Stimulated activated CD8-positive, alpha-beta memory T cell treated with anti-CD3 and anti-CD28 coated beads, Interleukin-4, amount 100 ng/mL, for 48 hours (primary cell): ENCODE results near the gene ALKBH7.
"Not testable (repeated sequence)": the region's sequence is repeated elsewhere in the genome, so short reads cannot be mapped to it uniquely, and the experiment has no call there.

Source experiments
- DNase-seq: peaks from one replicate; pipeline ENCODE4 v3.0.0-alpha.2; 2020

The ALKBH7 gene

GRCh38 chr19:6373096-6373812 lies 660 bp downstream of the ALKBH7 start:
- DNase-seq = peak; percentile 100

- DNase-seq = no peak
Measured at GRCh38 chr19:6373813-6374108, 1.2 kb downstream of the ALKBH7 start.

GRCh38 chr19:6374161-6374709 lies 1.6 kb downstream of the ALKBH7 start:
- no peak for DNase-seq

GRCh38 chr19:6374711-6375410 lies 2.3 kb downstream of the ALKBH7 start:
- DNase-seq = no peak

GRCh38 chr19:6375411-6376010 lies 2.9 kb downstream of the ALKBH7 start, which contains the start of gene PSPN:
Gene PSPN, minus strand, starts transcription at chr19:6375933. Its CDS starts 84 bp downstream, at chr19:6375849.
- DNase-seq = no peak

DNA sequence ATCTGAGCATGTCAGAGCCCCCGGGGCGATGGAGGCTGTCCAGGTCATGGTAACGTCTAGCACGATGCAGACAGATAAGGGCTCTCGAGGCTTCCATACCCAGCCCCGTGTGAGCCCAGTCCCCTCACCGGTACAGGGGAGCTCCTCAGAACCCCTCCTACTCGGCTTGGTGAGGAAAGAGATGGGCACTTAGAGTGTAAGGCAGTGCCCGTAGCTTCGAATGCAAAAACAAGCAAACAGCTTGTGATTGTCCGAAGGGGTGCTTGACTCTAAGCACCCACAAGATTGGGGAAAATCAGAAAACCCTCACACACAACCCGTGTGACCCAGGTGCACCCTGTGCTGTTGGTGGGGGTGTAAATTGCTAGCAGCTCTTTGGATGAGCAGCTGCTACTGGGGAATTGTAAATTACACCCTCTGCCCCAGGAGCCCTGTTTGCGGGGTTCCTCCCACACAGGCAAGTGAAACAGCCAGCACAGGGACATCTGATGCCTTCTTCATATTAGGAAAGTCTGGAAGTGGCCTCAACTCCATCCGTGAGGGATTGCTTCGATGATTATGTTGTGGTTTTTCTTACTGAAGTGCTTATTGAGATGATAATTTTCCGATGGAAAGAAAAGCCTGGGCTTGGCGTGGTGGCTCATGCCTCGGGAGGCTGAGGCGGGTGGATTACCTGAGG lies 4.1 kb downstream of the ALKBH7 start:
- no peak for DNase-seq

- no peak for DNase-seq
Measured at GRCh38 chr19:6378041-6378440, 5.4 kb downstream of the ALKBH7 start.

GRCh38 chr19:6378486-6378885 lies 5.9 kb downstream of the ALKBH7 start:
- no peak for DNase-seq

GRCh38 chr19:6379744-6380143 lies 7.2 kb downstream of the ALKBH7 start:
- DNase-seq = no peak

- no peak for DNase-seq
Measured at GRCh38 chr19:6381030-6381750, 8.6 kb downstream of the ALKBH7 start.

GRCh38 chr19:6383188-6383587 lies 10.6 kb downstream of the ALKBH7 start:
- DNase-seq = no peak

- DNase-seq = no peak
Measured at GRCh38 chr19:6384381-6384780, 11.8 kb downstream of the ALKBH7 start.

GRCh38 chr19:6387372-6387771 lies 14.8 kb downstream of the ALKBH7 start:
- no peak for DNase-seq

DNA sequence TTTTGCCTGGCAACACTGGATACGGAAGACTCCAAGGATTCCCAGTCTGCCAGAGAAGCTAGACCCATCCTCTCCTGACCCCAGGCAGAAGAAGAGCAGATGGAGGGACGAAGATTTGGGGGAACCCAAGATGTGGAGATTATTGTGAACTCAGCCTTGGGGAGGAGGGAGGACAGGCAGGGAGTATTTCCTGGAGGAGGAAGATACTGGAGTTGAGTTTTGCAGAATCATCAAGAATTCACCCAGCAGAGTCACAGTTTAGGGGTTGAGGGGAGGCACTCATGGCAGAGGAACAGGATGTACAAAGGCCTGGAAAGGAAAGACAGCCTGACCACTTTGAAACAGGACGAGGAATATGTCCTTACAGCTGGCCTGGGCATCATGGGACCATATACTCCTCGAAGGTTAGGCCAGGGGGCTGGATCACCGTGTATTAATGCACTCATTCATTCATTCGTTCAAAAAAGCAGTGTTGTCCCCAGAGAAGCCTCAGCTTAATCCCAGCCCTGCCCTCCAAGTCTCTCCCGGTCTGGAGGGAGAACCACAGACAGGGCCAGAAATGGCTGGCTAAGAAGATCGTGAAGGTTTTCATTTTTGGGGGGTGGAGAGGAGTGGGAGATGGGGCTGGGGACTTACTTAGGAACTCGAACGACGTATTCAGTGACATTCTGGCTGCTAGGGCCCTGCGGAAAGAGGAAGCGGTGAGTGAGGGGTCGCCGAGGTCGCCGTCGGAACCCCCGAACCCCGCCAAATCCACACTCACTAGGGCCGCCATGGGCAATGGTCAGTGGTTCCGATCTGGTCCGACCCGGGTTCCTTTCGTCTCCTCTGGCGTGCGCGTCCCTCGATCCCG lies 19.9 kb downstream of the ALKBH7 start:
- no peak for DNase-seq

DNA sequence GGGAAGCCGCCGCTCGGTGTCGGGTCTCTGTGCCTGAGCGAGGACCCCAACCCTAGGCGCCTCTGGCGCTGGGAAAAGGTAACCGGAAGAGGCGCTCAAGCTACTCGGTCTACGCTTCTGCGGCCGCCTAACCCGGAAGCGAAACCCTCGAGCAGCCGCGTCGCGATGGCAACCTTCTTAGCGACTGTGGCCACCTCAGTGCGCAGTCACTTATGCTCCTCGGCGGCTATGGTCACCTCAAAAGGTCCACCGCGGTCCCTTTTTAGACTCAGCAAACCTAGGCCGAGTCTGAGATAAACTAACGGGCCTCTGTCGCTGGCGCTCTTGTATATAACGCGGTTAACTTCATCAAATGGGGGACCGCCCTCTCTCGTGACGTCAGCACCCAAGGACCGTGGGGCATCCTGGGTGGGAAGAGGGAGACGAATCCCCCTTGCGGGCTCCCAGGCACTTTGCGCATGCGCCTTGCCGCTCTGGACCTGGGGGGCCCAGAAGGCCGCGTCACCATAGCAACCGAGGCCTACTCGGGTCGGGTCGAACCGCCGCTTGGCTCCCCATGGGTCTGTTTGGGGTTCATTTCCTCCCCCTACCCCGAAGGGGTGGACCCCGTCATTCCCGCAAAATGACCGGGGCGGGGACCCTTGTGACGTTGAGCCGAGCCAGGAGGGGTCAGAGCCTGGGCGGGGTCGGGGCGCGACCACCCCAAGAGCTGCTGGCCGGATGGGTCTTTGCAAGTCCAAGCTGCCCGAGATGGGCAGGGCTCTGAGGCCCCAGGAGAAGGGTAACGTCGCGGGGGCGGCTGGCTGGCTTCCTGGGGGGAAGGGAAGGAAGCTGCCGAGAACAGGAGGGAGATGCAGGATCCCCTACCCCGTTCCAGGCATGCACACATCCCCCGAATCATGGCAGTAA lies 20.7 kb downstream of the ALKBH7 start, which contains the start of gene GTF2F1:
Gene GTF2F1 (minus strand): TSS at position 91 of the 909 bp plus-strand sequence. CDS start 169 bp downstream, outside the sequence.
- peak; percentile 98 for DNase-seq

DNA sequence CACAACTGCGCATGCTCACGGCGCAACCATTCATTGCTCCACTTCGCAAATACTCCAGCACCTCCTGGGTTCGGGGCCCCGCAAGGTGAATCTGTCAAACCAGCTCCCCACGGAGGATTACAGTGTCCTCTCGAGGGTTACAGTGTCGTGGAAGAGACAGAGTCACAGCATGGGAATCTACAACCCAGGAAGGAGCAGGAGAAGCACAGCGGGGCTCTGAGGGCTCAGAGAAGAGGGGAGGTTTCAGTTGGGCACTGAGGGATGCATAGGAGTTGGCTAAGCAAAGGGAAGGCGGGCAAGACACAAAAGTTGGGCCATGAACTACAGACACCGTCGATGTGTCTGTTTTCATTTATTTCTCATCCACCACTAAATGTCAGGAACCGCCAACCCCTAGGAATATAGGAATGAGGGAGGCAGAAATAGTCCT lies 21.4 kb downstream of the ALKBH7 start:
- DNase-seq = no peak

GRCh38 chr19:6394831-6395230 lies 22.2 kb downstream of the ALKBH7 start:
- no peak for DNase-seq

DNA sequence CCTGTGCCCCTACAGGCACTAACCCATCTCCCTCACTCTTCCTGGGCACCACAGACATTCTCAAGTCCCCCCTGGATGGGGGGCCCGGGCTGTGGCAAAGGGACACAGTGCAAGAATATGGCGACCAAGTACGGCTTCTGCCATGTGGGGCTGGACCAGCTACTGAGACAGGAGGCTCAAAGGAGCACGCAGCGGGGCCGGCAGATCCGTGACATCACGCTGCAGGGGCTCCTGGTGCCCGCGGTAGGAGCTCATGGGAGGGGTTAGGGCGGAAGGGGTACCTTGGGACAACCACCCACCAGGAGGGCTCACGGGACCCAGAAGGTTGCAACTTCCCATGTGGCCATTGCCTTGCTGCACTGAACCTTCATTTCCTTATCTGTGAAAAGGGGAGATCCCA lies 23.7 kb downstream of the ALKBH7 start:
- DNase-seq = no peak

DNA sequence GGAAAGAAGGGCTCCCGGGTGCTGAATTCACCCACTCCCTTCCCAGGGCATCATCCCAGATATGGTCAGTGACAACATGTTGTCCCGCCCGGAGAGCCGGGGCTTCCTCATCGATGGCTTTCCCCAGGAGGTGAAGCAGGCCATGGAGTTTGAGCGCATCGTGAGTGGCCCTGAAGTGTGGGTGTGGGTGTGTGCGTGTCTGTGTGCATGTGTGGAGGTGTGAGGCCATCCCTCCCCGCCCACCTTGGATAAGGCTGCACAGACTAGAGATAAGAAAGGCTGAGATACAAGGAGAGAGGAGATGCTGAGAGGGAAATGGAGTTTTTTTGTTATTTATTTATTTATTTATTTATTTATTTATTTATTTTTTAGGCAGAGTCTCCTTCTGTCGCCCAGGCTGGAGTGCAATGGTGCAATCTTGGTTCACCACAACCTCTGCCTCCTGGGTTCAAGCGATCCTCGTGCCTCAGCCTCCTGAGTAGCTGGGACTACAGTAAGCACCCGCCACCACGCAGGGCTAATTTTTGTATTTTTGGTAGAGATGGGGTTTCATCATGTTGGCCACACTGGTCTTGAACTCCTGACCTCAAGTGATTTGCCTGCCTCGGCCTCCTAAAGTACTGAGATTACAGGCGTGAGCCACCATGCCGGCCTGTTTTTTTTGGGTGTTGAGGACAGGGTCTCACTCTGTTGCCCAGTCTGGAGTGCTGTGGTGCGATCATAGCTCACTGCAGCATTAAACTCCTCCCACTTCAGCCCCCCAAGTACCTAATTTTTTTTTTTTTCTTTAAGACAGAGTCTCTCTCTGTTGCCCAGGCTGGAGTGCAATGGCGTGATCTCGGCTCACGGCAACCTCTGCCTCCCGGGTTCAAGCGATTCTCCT lies 27.7 kb downstream of the ALKBH7 start:
- DNase-seq = not testable (repeated sequence)
